CD14-positive monocyte (primary cell): ENCODE measurements around the gene PCNA. TPM values are rescaled to one million over a fixed set of nuclear protein-coding genes. Genes with fewer than 3 reads are reported as not detected.
"Not testable (repeated sequence)": the region's sequence is repeated elsewhere in the genome, so short reads cannot be mapped to it uniquely, and the experiment has no call there.

Experiments used
- DNase-seq, 3 donors: peaks; one replicate each; pipeline ENCODE4 v3.0.0-alpha.2; 2011 to 2022
- H2AFZ ChIP-seq: 2 replicates; pipeline ENCODE4 v1.6.0; 2012; ENCODE audit warnings: mild to moderate bottlenecking, low read depth, low read length, inconsistent platforms; ENCODE audit not compliant: insufficient read depth, poor library complexity, severe bottlenecking
- H3K27ac ChIP-seq, 2 donors: 1 replicate in 1 of 2; 2 replicates in 1 of 2; pipeline ENCODE4 v1.5.1; 2012 to 2013; ENCODE audit warnings: low read length in 2 of 2, control low read depth in 1 of 2, inconsistent platforms in 1 of 2, low read depth in 1 of 2, mild to moderate bottlenecking in 1 of 2
- H3K27me3 ChIP-seq, 2 donors: one replicate each; pipeline versions ENCODE4 v1.6.0 to v1.6.1; 2011 to 2013; ENCODE audit warnings: low read length in 2 of 2; ENCODE audit not compliant: control insufficient read depth in 2 of 2, insufficient read depth in 2 of 2
- H3K36me3 ChIP-seq, 2 donors: replicated peaks in 1 of 2; 1 replicate in 1 of 2; 2 replicates in 1 of 2; pipeline versions ENCODE4 v1.5.1 to v1.6.1; 2012 to 2013; ENCODE audit warnings: low read length in 2 of 2, control low read depth in 1 of 2, inconsistent platforms in 1 of 2, mild to moderate bottlenecking in 1 of 2; ENCODE audit not compliant: insufficient read depth in 2 of 2, control insufficient read depth in 1 of 2
- H3K4me1 ChIP-seq, 2 donors: 1 replicate in 1 of 2; 2 replicates in 1 of 2; pipeline versions ENCODE4 v1.5.1 to v1.6.1; 2012 to 2013; ENCODE audit warnings: low read length in 2 of 2, control low read depth in 1 of 2, inconsistent platforms in 1 of 2, mild to moderate bottlenecking in 1 of 2, moderate library complexity in 1 of 2; ENCODE audit not compliant: insufficient read depth in 2 of 2, control insufficient read depth in 1 of 2
- H3K4me2 ChIP-seq: replicated peaks from 2 replicates; pipeline ENCODE3; 2012; ENCODE audit warnings: low read length, moderate library complexity, mild to moderate bottlenecking; ENCODE audit not compliant: poor library complexity, severe bottlenecking; ENCODE audit errors: extremely low read depth
- H3K4me3 ChIP-seq, 3 experiments: fragments of 200-600 bp in 1 of 3; sonication (generic) in 1 of 3; replicated peaks in 1 of 3; 1 replicate in 2 of 3; 2 replicates in 1 of 3; pipeline ENCODE4 v1.5.1; 2011 to 2013; ENCODE audit warnings: low read length in 3 of 3, mild to moderate bottlenecking in 3 of 3, control low read depth in 2 of 3, low read depth in 2 of 3, inconsistent platforms in 1 of 3, moderate library complexity in 1 of 3
- H3K79me2 ChIP-seq: 2 replicates; pipeline ENCODE4 v1.6.0; 2012; ENCODE audit warnings: mild to moderate bottlenecking, control low read depth, inconsistent platforms, low read length, moderate library complexity; ENCODE audit not compliant: insufficient read depth
- H3K9ac ChIP-seq: 2 replicates; pipeline ENCODE4 v1.6.0; 2017; ENCODE audit warnings: low read length, mild to moderate bottlenecking; ENCODE audit not compliant: insufficient read depth, poor library complexity, severe bottlenecking
- H3K9me3 ChIP-seq, 2 donors: replicated peaks in 1 of 2; 1 replicate in 1 of 2; 2 replicates in 1 of 2; pipeline versions ENCODE4 v1.5.1 to v1.6.1; 2012 to 2013; ENCODE audit warnings: low read length in 2 of 2, control low read depth in 1 of 2; ENCODE audit not compliant: control insufficient read depth in 1 of 2, insufficient read depth in 1 of 2
- H4K20me1 ChIP-seq: 2 replicates; pipeline ENCODE4 v1.6.0; 2012; ENCODE audit warnings: mild to moderate bottlenecking, low read length, control low read depth, moderate library complexity; ENCODE audit not compliant: insufficient read depth
- H3K27ac Mint-ChIP-seq, 7 donors: one replicate each; pipeline ENCODE4 v1.8.0; 2020; ENCODE audit warnings: mild to moderate bottlenecking in 7 of 7, mixed read lengths in 7 of 7, moderate library complexity in 6 of 7, inconsistent platforms in 2 of 7
- H3K27me3 Mint-ChIP-seq, 3 donors: one replicate each; pipeline ENCODE4 v1.8.0; 2021 to 2022; ENCODE audit warnings: low read depth in 3 of 3, mild to moderate bottlenecking in 3 of 3, mixed read lengths in 3 of 3, moderate library complexity in 3 of 3, inconsistent platforms in 1 of 3
- H3K36me3 Mint-ChIP-seq, 2 donors: one replicate each; pipeline ENCODE4 v1.8.0; 2020; ENCODE audit warnings: mixed read lengths in 2 of 2, inconsistent platforms in 1 of 2, mild to moderate bottlenecking in 1 of 2
- H3K4me1 Mint-ChIP-seq: one replicate; pipeline ENCODE4 v1.8.0; 2020; ENCODE audit warnings: mild to moderate bottlenecking, mixed read lengths
- H3K4me3 Mint-ChIP-seq, 2 donors: one replicate each; pipeline ENCODE4 v1.8.0; 2020; ENCODE audit warnings: mild to moderate bottlenecking in 2 of 2, mixed read lengths in 2 of 2, moderate library complexity in 1 of 2
- H3K9me3 Mint-ChIP-seq, 7 donors: one replicate each; pipeline ENCODE4 v1.8.0; 2020 to 2022; ENCODE audit warnings: mixed read lengths in 7 of 7, mild to moderate bottlenecking in 6 of 7, moderate library complexity in 6 of 7, inconsistent platforms in 2 of 7
- WGBS: methylation state at CpG from one replicate; pipeline ENCODE4 v1.1.5; 2013; ENCODE audit warnings: missing lambda C conversion rate; ENCODE audit not compliant: insufficient coverage; 5-methylcytosine and 5-hydroxymethylcytosine counted together
- intact Hi-C, 2 donors: fragments of 100-400 bp; cut with micrococcal nuclease; formaldehyde crosslinking; loops; one replicate each; pipeline versions ENCODE4 v1.15.0 to v1.15.1; 2023
- polyA plus RNA-seq, 3 donors: library from polyadenylated mRNA; depleted of rRNA in 1 of 3; unstranded in 2 of 3; stranded (reverse) in 1 of 3; fragments of 300-500 nt in 2 of 3; fragments of >200 nt in 1 of 3; fragmentation: Illumina TruSeq in 2 of 3; gene quantifications; 1 replicate in 2 of 3; 2 replicates in 1 of 3; pipeline ENCODE4 v1.2.3, GENCODE V29; 2012 to 2021
- TF ChIP-seq, protein P1 (sequence below): fragments of 200-600 bp; IDR thresholded peaks from one replicate; pipeline ENCODE4 v1.8.0; 2022; ENCODE audit warnings: antibody characterized with exemption, mild to moderate bottlenecking

The PCNA gene
- polyA plus RNA-seq, 3 donors: 27.9 to 35.0 (median 30.8) TPM

DNA sequence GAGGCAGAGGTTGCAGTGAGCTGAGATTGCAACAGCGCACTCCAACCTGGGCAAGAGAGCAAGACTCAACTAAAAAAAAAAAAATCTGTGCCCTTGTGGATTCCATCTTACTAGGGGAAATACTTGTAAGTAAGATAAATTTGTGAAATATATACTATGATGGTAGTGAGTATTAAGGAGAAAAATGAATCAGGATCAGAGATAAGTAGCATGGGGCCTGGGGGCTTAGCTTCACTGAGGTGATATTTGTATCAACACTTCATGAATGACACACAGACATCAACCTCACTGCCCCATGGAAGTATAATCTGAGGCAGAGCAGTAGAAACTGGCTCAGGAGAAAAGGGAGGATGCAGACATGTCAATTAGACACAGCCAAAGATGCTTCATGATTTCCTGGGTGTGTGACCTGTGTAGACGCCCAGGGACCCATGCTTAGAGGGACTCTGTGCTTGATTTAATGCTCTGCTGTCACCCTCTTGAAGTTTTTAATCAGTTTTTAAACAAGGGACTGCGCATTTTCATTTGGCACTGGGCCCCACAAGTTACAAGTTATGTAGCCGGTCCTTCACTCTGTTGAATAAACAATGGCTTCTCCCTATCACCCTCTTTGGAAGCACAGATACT lies 41.9 kb downstream of the PCNA start:
- Histone ChIP-seq H2AFZ (peak overlapping the region; percentile 67), H3K36me3 (no peaks in the 10 kb centered on the region), H4K20me1 (no peaks in the 10 kb centered on the region), H3K27me3 (no peaks in the 10 kb centered on the region), H3K9me3 (no peaks in the 10 kb centered on the region), H3K27ac (peak overlapping the region; percentile 93 to 97), H3K4me2 (peak overlapping the region; percentile 63), H3K79me2 (no peaks in the 10 kb centered on the region), H3K4me1 (peaks cover 81 to 90% of the 10 kb centered on the region in 2 donors), H3K9ac (peak overlapping the region; percentile 64), H3K4me3 (peak overlapping the region; percentile 19 to 70 (median 43))
- 29% methylated on average over 3 of the region's 4 CpGs for WGBS
- H3K27ac Mint-ChIP-seq: peak overlapping the region; percentile 97 to 99 (median 98)
- TF ChIP-seq, protein P1, sequence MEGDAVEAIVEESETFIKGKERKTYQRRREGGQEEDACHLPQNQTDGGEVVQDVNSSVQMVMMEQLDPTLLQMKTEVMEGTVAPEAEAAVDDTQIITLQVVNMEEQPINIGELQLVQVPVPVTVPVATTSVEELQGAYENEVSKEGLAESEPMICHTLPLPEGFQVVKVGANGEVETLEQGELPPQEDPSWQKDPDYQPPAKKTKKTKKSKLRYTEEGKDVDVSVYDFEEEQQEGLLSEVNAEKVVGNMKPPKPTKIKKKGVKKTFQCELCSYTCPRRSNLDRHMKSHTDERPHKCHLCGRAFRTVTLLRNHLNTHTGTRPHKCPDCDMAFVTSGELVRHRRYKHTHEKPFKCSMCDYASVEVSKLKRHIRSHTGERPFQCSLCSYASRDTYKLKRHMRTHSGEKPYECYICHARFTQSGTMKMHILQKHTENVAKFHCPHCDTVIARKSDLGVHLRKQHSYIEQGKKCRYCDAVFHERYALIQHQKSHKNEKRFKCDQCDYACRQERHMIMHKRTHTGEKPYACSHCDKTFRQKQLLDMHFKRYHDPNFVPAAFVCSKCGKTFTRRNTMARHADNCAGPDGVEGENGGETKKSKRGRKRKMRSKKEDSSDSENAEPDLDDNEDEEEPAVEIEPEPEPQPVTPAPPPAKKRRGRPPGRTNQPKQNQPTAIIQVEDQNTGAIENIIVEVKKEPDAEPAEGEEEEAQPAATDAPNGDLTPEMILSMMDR: no peak
- H3K27me3 Mint-ChIP-seq: no peaks in the 10 kb centered on the region
- peak overlapping the region; percentile 37 to 86 for H3K4me3 Mint-ChIP-seq
- peaks cover 0 to 5% (median 0%) of the 10 kb centered on the region in 7 donors for H3K9me3 Mint-ChIP-seq
- no peaks in the 10 kb centered on the region for H3K36me3 Mint-ChIP-seq
- no peak for DNase-seq
- H3K4me1 Mint-ChIP-seq: peaks cover 73% of the 10 kb centered on the region
- intact Hi-C loops: no loop called here

DNA sequence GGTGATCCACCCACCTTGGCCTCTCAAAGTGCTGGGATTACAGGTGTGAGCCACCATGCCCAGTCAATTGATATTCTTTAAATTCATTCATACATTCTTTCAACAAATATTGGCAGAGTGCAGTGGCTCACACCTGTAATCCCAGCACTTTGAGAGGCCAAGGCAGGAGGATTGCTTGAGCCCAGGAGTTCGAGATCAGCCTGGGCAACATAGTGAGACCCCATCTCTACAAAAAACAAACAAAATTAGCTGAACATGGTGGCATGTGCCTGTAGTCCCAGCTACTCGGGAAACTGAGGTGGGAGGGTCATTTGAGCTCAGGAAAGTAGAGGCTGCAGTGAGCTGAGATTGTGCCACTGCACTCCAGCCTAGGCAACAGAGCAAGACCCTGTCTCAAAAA lies 42.8 kb downstream of the PCNA start:
- H3K27ac ChIP-seq: peak overlapping the region in 1 of 2 donors; percentile 97
- H3K27me3 ChIP-seq, H3K79me2 ChIP-seq, H2AFZ ChIP-seq, H3K4me3 Mint-ChIP-seq, H3K9ac ChIP-seq, H3K4me2 ChIP-seq, H3K36me3 Mint-ChIP-seq, DNase-seq, H4K20me1 ChIP-seq, H3K9me3 Mint-ChIP-seq, H3K27me3 Mint-ChIP-seq, H3K36me3 ChIP-seq, intact Hi-C loops, H3K4me3 ChIP-seq, H3K9me3 ChIP-seq: not testable (repeated sequence)
- Mint-ChIP-seq H3K27ac (peak overlapping the region in 5 of 7 donors; percentile 97 to 99 (median 98)), H3K4me1 (peaks cover 75% of the 10 kb centered on the region)
- WGBS: no CpG with 5 or more reads among the region's 2 CpGs
- H3K4me1 ChIP-seq: peaks cover 81 to 90% of the 10 kb centered on the region in 2 donors
